Neural cell (in vitro differentiated cells): ENCODE measurements around the gene MANF. TPM values are rescaled to one million over a fixed set of nuclear protein-coding genes. Genes with fewer than 3 reads are reported as not detected.

ENCODE experiments used
- H2AFZ ChIP-seq: fragments of 200-600, 300-800 bp; sonication (generic), shearing (Covaris generic); 2 replicates; pipeline ENCODE4 v1.6.0; 2014; ENCODE audit warnings: low read depth, mild to moderate bottlenecking, antibody characterized with exemption, low read length, moderate library complexity
- H3F3A ChIP-seq: fragments of 200-600 bp; shearing (Covaris generic); 2 replicates; pipeline ENCODE4 v1.6.1; 2016; ENCODE audit warnings: mild to moderate bottlenecking, moderate library complexity, mixed read lengths, antibody characterized with exemption, low read length; ENCODE audit not compliant: insufficient read depth, poor library complexity, severe bottlenecking
- H3K27ac ChIP-seq: fragments of 200-600, 300-800 bp; sonication (generic), shearing (Covaris generic); 2 replicates; pipeline ENCODE4 v1.5.1; 2014; ENCODE audit warnings: mild to moderate bottlenecking, low read length, moderate library complexity
- H3K27me3 ChIP-seq: fragments of 300-800, 200-600 bp; sonication (generic), shearing (Covaris generic); 2 replicates; pipeline ENCODE4 v1.6.0; 2014; ENCODE audit warnings: mild to moderate bottlenecking, low read depth, low read length, moderate library complexity; ENCODE audit not compliant: insufficient read depth
- H3K36me3 ChIP-seq: fragments of 300-800, 200-600 bp; sonication (generic), shearing (Covaris generic); 2 replicates; pipeline ENCODE4 v1.5.1; 2014; ENCODE audit warnings: mild to moderate bottlenecking, antibody characterized with exemption, low read length, moderate library complexity; ENCODE audit not compliant: insufficient read depth
- H3K4me2 ChIP-seq: fragments of 300-800, 200-600 bp; sonication (generic), shearing (Covaris generic); 2 replicates; pipeline ENCODE4 v1.6.0; 2014; ENCODE audit warnings: mild to moderate bottlenecking, low read length
- H3K4me3 ChIP-seq: fragments of 300-800, 200-600 bp; sonication (generic), shearing (Covaris generic); 2 replicates; pipeline ENCODE4 v1.5.1; 2014; ENCODE audit warnings: mild to moderate bottlenecking, low read length, moderate library complexity
- H3K79me2 ChIP-seq: fragments of 200-600 bp; shearing (Covaris generic); replicated peaks from 2 replicates; pipeline ENCODE4 v1.6.0; 2014; ENCODE audit warnings: mild to moderate bottlenecking, low read length, moderate library complexity; ENCODE audit not compliant: insufficient read depth
- H3K9ac ChIP-seq: fragments of 300-800, 200-600 bp; sonication (generic), shearing (Covaris generic); 2 replicates; pipeline ENCODE4 v1.6.1; 2016; ENCODE audit warnings: mild to moderate bottlenecking, low read length, mixed read lengths
- H3K9me2 ChIP-seq: fragments of 200-600 bp; shearing (Covaris generic); 2 replicates; pipeline ENCODE4 v1.6.1; 2016; ENCODE audit warnings: mild to moderate bottlenecking, low read length, mixed read lengths; ENCODE audit not compliant: insufficient read depth
- H3K9me3 ChIP-seq: fragments of 200-600, 300-800 bp; sonication (generic), shearing (Covaris generic); 2 replicates; pipeline ENCODE4 v1.6.1; 2016; ENCODE audit warnings: mild to moderate bottlenecking, mixed run types, low read length, moderate library complexity, mixed read lengths
- H4K20me1 ChIP-seq: fragments of 200-600 bp; shearing (Covaris generic); 2 replicates; pipeline ENCODE4 v1.6.1; 2016; ENCODE audit warnings: mild to moderate bottlenecking, mixed run types; ENCODE audit not compliant: insufficient read depth
- CTCF ChIP-seq: fragments of 450-650 bp; IDR thresholded peaks from 2 replicates; pipeline ENCODE4 v1.5.1; 2014; ENCODE audit warnings: antibody characterized with exemption, mild to moderate bottlenecking, moderate library complexity; ENCODE audit not compliant: poor library complexity, severe bottlenecking
- EP300 ChIP-seq: fragments of 450-650 bp; conservative IDR thresholded peaks from 2 replicates; pipeline ENCODE4 v1.6.1; 2014; ENCODE audit warnings: antibody characterized with exemption, mild to moderate bottlenecking, moderate library complexity; ENCODE audit not compliant: poor library complexity, severe bottlenecking
- EZH2 ChIP-seq: fragments of 200-600, 300-800 bp; shearing (Covaris generic), sonication (generic); IDR thresholded peaks from 2 replicates; pipeline ENCODE4 v1.6.1; 2014; ENCODE audit warnings: antibody characterized with exemption, low read length, borderline replicate concordance, mild to moderate bottlenecking; ENCODE audit not compliant: insufficient read depth, poor library complexity, severe bottlenecking
- MXI1 ChIP-seq: fragments of 450-650 bp; conservative IDR thresholded peaks from 2 replicates; pipeline ENCODE4 v1.6.1; 2014; ENCODE audit warnings: antibody characterized with exemption, mild to moderate bottlenecking; ENCODE audit not compliant: poor library complexity, severe bottlenecking
- POLR2AphosphoS5 ChIP-seq: IDR thresholded peaks from 2 replicates; pipeline ENCODE4 v1.6.1; 2012
- RAD21 ChIP-seq: fragments of 450-650 bp; conservative IDR thresholded peaks from 2 replicates; pipeline ENCODE4 v1.6.1; 2014; ENCODE audit warnings: antibody characterized with exemption, mild to moderate bottlenecking, moderate library complexity
- REST ChIP-seq: IDR thresholded peaks from 2 replicates; pipeline ENCODE4 v1.6.1; 2012; ENCODE audit warnings: borderline replicate concordance
- SMC3 ChIP-seq: fragments of 450-650 bp; conservative IDR thresholded peaks from 2 replicates; pipeline ENCODE4 v1.6.1; 2014; ENCODE audit warnings: antibody characterized with exemption, mild to moderate bottlenecking, moderate library complexity; ENCODE audit not compliant: poor library complexity
- TAF1 ChIP-seq: IDR thresholded peaks from 2 replicates; pipeline ENCODE4 v1.6.1; 2012; ENCODE audit warnings: low read depth
- polyA plus RNA-seq: library from polyadenylated mRNA; depleted of rRNA; stranded (reverse); fragments of >200 nt; gene quantifications from 2 replicates; pipeline ENCODE4 v1.2.3, GENCODE V29; 2014

MANF gene
- polyA plus RNA-seq, 1 donor from 2014 or later: 77.3 TPM

GRCh38 chr3:51353691-51354090 lies 31.4 kb upstream of the MANF start:
- H3K9me2 ChIP-seq: no peaks in the 10 kb centered on the region
- H3K9ac ChIP-seq: no peak overlapping the region
- H3K4me2 ChIP-seq: no peak overlapping the region
- H3K27ac ChIP-seq: no peak overlapping the region
- no peaks in the 10 kb centered on the region for H3K79me2 ChIP-seq
- H2AFZ ChIP-seq: no peak overlapping the region
- TF ChIP-seq SMC3: no peak
- no peak for TF ChIP-seq REST
- no peak for TF ChIP-seq EZH2
- TF ChIP-seq MXI1: no peak
- TF ChIP-seq TAF1: no peak
- TF ChIP-seq RAD21: no peak
- no peak for TF ChIP-seq POLR2AphosphoS5
- no peak for TF ChIP-seq EP300
- TF ChIP-seq CTCF: no peak
- no peaks in the 10 kb centered on the region for H3K36me3 ChIP-seq
- H3K27me3 ChIP-seq: no peaks in the 10 kb centered on the region
- H3K9me3 ChIP-seq: no peaks in the 10 kb centered on the region
- no peak overlapping the region for H3K4me3 ChIP-seq
- H3F3A ChIP-seq: no peaks in the 10 kb centered on the region
- no peaks in the 10 kb centered on the region for H4K20me1 ChIP-seq

DNA sequence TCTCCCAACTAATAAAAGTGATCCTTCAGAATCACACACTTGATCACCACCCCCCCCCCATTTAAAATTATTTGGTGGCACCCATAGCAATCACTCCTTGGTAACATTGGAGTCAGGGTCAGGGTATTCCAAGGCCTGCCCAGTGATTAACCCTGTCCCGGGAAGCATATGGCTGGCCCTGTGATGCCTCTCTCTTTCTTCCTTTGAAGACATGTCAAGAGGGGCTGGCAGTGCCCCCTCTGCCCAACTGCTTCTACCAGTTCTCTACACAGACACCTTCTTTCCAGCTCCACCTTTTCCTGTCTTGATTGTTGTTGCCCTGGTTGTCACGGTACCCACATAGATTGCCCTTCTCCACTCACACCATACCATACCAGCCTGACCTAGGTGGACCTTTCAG lies 30.9 kb upstream of the MANF start:
- no peak for TF ChIP-seq EP300
- no peak for TF ChIP-seq REST
- TF ChIP-seq SMC3: no peak
- Histone ChIP-seq H3K27me3 (no peaks in the 10 kb centered on the region), H4K20me1 (no peaks in the 10 kb centered on the region), H3F3A (no peaks in the 10 kb centered on the region), H3K79me2 (no peaks in the 10 kb centered on the region), H3K9me3 (no peaks in the 10 kb centered on the region), H2AFZ (no peak overlapping the region), H3K9me2 (no peaks in the 10 kb centered on the region), H3K4me3 (no peak overlapping the region), H3K4me2 (no peak overlapping the region), H3K27ac (no peak overlapping the region), H3K36me3 (no peaks in the 10 kb centered on the region), H3K9ac (no peak overlapping the region)
